ENCODE results near the gene ADAM12. TPM values are rescaled to one million over a fixed set of nuclear protein-coding genes. Genes with fewer than 3 reads are reported as not detected.

The ADAM12 gene
- polyA plus RNA-seq, 4 donors, result 0.45 to 0.87 TPM; not detected in 2

- 81 to 87% (median 84%) methylated on average over 13 of the region's 13 CpGs for WGBS, 3 donors
- no peak for FAIRE-seq
Measured at GRCh38 chr10:126199221-126199998, 188.9 kb downstream of the ADAM12 start.

DNA sequence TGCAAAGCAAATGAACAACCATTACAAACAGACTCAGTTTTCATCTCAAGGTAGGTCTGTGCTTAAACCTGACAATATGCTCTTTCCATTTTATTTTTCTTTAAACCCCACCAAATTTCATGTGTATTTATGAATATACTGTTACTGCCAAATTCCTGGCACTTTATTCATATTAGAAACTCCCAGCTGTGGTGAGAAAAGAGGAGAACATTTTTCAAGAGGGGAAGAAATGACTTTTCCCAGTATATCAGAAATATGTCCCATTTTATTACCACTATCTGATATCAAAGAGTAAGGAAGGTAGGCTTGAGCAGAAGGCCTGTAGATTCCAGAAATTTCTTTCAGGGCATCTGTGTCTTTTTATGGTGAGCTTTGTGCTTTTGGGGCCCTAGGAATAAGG, 189.6 kb downstream of the ADAM12 start:
- no peaks in the 10 kb centered on the region for H3K36me3 ChIP-seq (ENCODE audit: control insufficient read depth in 3 of 3, insufficient read depth in 2 of 3, low read depth in 1 of 3, low read length in 3 of 3)
- FAIRE-seq, result no peak
- H3K4me1 ChIP-seq (ENCODE audit: control insufficient read depth in 3 of 3, insufficient read depth in 2 of 3, low read depth in 1 of 3, low read length in 2 of 3), result no peaks in the 10 kb centered on the region
- H3K4me3 ChIP-seq (ENCODE audit: low read depth in 1 of 3, low read length in 3 of 3), result no peak overlapping the region
- H3K27me3 ChIP-seq (ENCODE audit: control insufficient read depth in 3 of 3, insufficient read depth in 3 of 3, low read length in 3 of 3), result no peaks in the 10 kb centered on the region
- no peak overlapping the region for H3K27ac ChIP-seq (ENCODE audit: low read depth in 1 of 3, low read length in 2 of 3)
- DNase-seq, result no peak
- H3K9me3 ChIP-seq (ENCODE audit: control insufficient read depth in 2 of 2, insufficient read depth in 1 of 2, low read depth in 1 of 2, low read length in 1 of 2), result no peaks in the 10 kb centered on the region

More at GRCh38 chr10:126199221-126199998, 188.9 kb downstream of the ADAM12 start:
- no peak for DNase-seq
- Histone ChIP-seq H3K4me1 (ENCODE audit: control insufficient read depth in 3 of 3, insufficient read depth in 2 of 3, low read depth in 1 of 3, low read length in 2 of 3) (no peaks in the 10 kb centered on the region), H3K4me3 (ENCODE audit: low read depth in 1 of 3, low read length in 3 of 3) (no peak overlapping the region), H3K27me3 (ENCODE audit: control insufficient read depth in 3 of 3, insufficient read depth in 3 of 3, low read length in 3 of 3) (no peaks in the 10 kb centered on the region), H3K9me3 (ENCODE audit: control insufficient read depth in 2 of 2, insufficient read depth in 1 of 2, low read depth in 1 of 2, low read length in 1 of 2) (no peaks in the 10 kb centered on the region), H3K36me3 (ENCODE audit: control insufficient read depth in 3 of 3, insufficient read depth in 2 of 3, low read depth in 1 of 3, low read length in 3 of 3) (no peaks in the 10 kb centered on the region), H3K27ac (ENCODE audit: low read depth in 1 of 3, low read length in 2 of 3) (no peak overlapping the region)

GRCh38 chr10:126197036-126197543, 191.2 kb downstream of the ADAM12 start:
- no peaks in the 10 kb centered on the region for H3K27me3 ChIP-seq (ENCODE audit: control insufficient read depth in 3 of 3, insufficient read depth in 3 of 3, low read length in 3 of 3)
- DNase-seq (no peak), FAIRE-seq (no peak)
- no peak overlapping the region for H3K27ac ChIP-seq (ENCODE audit: low read depth in 1 of 3, low read length in 2 of 3)
- no peak overlapping the region for H3K4me3 ChIP-seq (ENCODE audit: low read depth in 1 of 3, low read length in 3 of 3)
- no peaks in the 10 kb centered on the region for H3K4me1 ChIP-seq (ENCODE audit: control insufficient read depth in 3 of 3, insufficient read depth in 2 of 3, low read depth in 1 of 3, low read length in 2 of 3)
- no peaks in the 10 kb centered on the region for H3K36me3 ChIP-seq (ENCODE audit: control insufficient read depth in 3 of 3, insufficient read depth in 2 of 3, low read depth in 1 of 3, low read length in 3 of 3)
- WGBS, 3 donors, result 66 to 82% (median 70%) methylated on average over 9 of the region's 9 CpGs
- no peaks in the 10 kb centered on the region for H3K9me3 ChIP-seq (ENCODE audit: control insufficient read depth in 2 of 2, insufficient read depth in 1 of 2, low read depth in 1 of 2, low read length in 1 of 2)

- FAIRE-seq (no peak), DNase-seq (no peak)
- H3K27ac ChIP-seq (ENCODE audit: low read depth in 1 of 3, low read length in 2 of 3), result no peak overlapping the region
- H3K27me3 ChIP-seq (ENCODE audit: control insufficient read depth in 3 of 3, insufficient read depth in 3 of 3, low read length in 3 of 3), result no peaks in the 10 kb centered on the region
- no peaks in the 10 kb centered on the region for H3K9me3 ChIP-seq (ENCODE audit: control insufficient read depth in 2 of 2, insufficient read depth in 1 of 2, low read depth in 1 of 2, low read length in 1 of 2)
- H3K4me1 ChIP-seq (ENCODE audit: control insufficient read depth in 3 of 3, insufficient read depth in 2 of 3, low read depth in 1 of 3, low read length in 2 of 3), result no peaks in the 10 kb centered on the region
- H3K4me3 ChIP-seq (ENCODE audit: low read depth in 1 of 3, low read length in 3 of 3), result no peak overlapping the region
- no peaks in the 10 kb centered on the region for H3K36me3 ChIP-seq (ENCODE audit: control insufficient read depth in 3 of 3, insufficient read depth in 2 of 3, low read depth in 1 of 3, low read length in 3 of 3)
- 78 to 87% (median 80%) methylated on average over 3 of the region's 3 CpGs for WGBS, 3 donors
Measured at GRCh38 chr10:126196281-126196680, 192.0 kb downstream of the ADAM12 start.

DNA sequence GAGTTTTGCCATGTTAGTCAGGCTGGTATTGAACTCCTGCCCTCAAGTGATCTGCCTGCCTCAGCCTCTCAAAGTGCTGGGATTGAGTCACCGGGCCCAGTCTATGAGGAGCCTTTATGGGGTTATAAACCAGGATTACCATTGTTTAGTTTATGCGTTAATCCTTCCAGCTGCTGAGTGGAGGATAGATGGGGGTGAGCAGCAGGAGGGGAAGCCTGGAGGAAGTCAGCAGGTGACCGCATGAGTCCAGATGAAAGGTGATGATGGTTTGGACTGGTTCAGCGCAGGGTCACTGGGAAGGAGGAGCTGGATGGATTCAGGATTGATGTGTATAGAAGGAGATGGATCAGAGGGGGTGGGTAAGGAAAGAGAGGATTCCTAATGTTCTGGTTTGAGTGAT, 197.1 kb downstream of the ADAM12 start:
- no peaks in the 10 kb centered on the region for H3K9me3 ChIP-seq (ENCODE audit: control insufficient read depth in 2 of 2, insufficient read depth in 1 of 2, low read depth in 1 of 2, low read length in 1 of 2)
- H3K4me3 ChIP-seq (ENCODE audit: low read depth in 1 of 3, low read length in 3 of 3), result no peak overlapping the region
- DNase-seq, result no peak
- no peak overlapping the region for H3K27ac ChIP-seq (ENCODE audit: low read depth in 1 of 3, low read length in 2 of 3)
- no peak for FAIRE-seq
- no peaks in the 10 kb centered on the region for H3K27me3 ChIP-seq (ENCODE audit: control insufficient read depth in 3 of 3, insufficient read depth in 3 of 3, low read length in 3 of 3)
- no peaks in the 10 kb centered on the region for H3K36me3 ChIP-seq (ENCODE audit: control insufficient read depth in 3 of 3, insufficient read depth in 2 of 3, low read depth in 1 of 3, low read length in 3 of 3)
- H3K4me1 ChIP-seq (ENCODE audit: control insufficient read depth in 3 of 3, insufficient read depth in 2 of 3, low read depth in 1 of 3, low read length in 2 of 3), result no peaks in the 10 kb centered on the region
- WGBS, 3 donors, result 58 to 72% (median 68%) methylated on average over 4 of the region's 4 CpGs

DNA sequence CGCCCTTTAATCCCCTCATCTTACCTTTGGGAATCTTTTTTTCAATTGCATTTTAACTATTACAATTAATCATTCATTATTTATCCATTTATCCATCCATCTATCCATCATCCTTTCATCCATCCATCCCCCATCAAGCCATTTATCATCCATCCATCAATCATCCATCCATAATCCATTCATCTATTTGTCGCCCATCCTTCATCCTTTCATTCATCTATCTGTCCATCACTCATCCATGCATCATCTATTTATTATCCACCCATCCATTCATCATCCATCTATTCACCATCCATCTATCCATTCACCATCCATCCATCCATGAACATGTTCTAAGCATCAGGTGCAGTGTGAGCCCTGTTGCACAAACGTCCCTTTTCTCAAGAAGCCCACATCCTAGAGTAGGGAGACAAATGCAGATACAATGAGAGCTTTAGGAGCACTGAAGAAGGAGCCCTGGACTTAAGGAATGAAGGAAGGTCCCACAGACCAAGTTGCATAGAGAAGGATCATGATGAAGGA, 199.5 kb downstream of the ADAM12 start:
- 61 to 80% (median 73%) methylated on average over 3 of the region's 3 CpGs for WGBS, 3 donors
- H3K4me3 ChIP-seq (ENCODE audit: low read depth in 1 of 3, low read length in 3 of 3), result no peak overlapping the region
- FAIRE-seq (no peak), DNase-seq (no peak)
- no peaks in the 10 kb centered on the region for H3K4me1 ChIP-seq (ENCODE audit: control insufficient read depth in 3 of 3, insufficient read depth in 2 of 3, low read depth in 1 of 3, low read length in 2 of 3)
- no peaks in the 10 kb centered on the region for H3K9me3 ChIP-seq (ENCODE audit: control insufficient read depth in 2 of 2, insufficient read depth in 1 of 2, low read depth in 1 of 2, low read length in 1 of 2)
- no peak overlapping the region for H3K27ac ChIP-seq (ENCODE audit: low read depth in 1 of 3, low read length in 2 of 3)
- no peaks in the 10 kb centered on the region for H3K27me3 ChIP-seq (ENCODE audit: control insufficient read depth in 3 of 3, insufficient read depth in 3 of 3, low read length in 3 of 3)
- H3K36me3 ChIP-seq (ENCODE audit: control insufficient read depth in 3 of 3, insufficient read depth in 2 of 3, low read depth in 1 of 3, low read length in 3 of 3), result no peaks in the 10 kb centered on the region

DNA sequence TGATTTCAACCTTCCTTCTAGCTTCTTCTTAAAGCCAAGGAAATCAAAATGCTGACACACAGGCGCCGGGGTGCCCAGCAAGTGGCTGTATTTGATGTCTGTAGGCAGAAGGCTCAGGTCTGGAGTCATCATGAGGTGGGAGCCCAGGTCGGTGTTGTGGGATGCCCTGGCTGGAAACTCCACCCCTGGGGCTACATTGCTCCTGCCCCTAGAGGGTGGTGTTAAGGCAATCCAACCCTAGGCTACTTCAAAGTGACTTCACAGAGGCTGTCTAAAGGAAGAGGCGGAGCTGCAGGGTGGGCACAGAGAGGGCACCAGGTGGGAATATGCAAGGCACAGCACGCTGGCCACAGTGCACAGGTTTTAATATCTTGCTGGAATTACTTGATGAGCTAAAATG, 200.9 kb downstream of the ADAM12 start:
- Histone ChIP-seq H3K9me3 (ENCODE audit: control insufficient read depth in 2 of 2, insufficient read depth in 1 of 2, low read depth in 1 of 2, low read length in 1 of 2) (no peaks in the 10 kb centered on the region), H3K4me3 (ENCODE audit: low read depth in 1 of 3, low read length in 3 of 3) (no peak overlapping the region), H3K27me3 (ENCODE audit: control insufficient read depth in 3 of 3, insufficient read depth in 3 of 3, low read length in 3 of 3) (no peaks in the 10 kb centered on the region), H3K4me1 (ENCODE audit: control insufficient read depth in 3 of 3, insufficient read depth in 2 of 3, low read depth in 1 of 3, low read length in 2 of 3) (no peaks in the 10 kb centered on the region), H3K27ac (ENCODE audit: low read depth in 1 of 3, low read length in 2 of 3) (no peak overlapping the region), H3K36me3 (ENCODE audit: control insufficient read depth in 3 of 3, insufficient read depth in 2 of 3, low read depth in 1 of 3, low read length in 3 of 3) (no peaks in the 10 kb centered on the region)
- FAIRE-seq (no peak), DNase-seq (no peak)
- 62 to 79% (median 67%) methylated on average over 5 of the region's 5 CpGs for WGBS, 3 donors

DNA sequence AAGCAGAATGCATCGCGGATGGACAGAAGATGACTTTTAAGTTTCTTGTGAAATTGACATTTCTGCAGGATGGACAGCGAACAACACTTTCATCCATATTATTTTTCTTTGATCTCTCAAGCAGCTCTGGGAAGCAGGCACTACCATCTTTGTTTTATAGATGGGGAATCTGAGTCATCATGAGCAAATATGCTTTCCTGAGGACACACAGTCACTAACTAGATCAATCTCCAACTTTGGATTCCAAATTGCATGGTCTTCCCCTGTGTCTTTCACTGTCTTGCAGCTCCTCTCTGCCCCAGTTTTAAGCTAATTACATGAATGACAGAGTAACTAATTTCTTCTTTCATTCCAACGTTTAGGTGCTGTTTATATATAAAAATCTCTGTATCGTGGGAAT, 201.5 kb downstream of the ADAM12 start:
- H3K27me3 ChIP-seq (ENCODE audit: control insufficient read depth in 3 of 3, insufficient read depth in 3 of 3, low read length in 3 of 3), result no peaks in the 10 kb centered on the region
- 85 to 86% (median 85%) methylated on average over 5 of the region's 5 CpGs for whole genome bisulfite sequencing, 3 donors
- H3K36me3 ChIP-seq (ENCODE audit: control insufficient read depth in 3 of 3, insufficient read depth in 2 of 3, low read depth in 1 of 3, low read length in 3 of 3), result no peaks in the 10 kb centered on the region
- DNase-seq, result no peak
- H3K27ac ChIP-seq (ENCODE audit: low read depth in 1 of 3, low read length in 2 of 3), result no peak overlapping the region
- H3K4me1 ChIP-seq (ENCODE audit: control insufficient read depth in 3 of 3, insufficient read depth in 2 of 3, low read depth in 1 of 3, low read length in 2 of 3), result no peaks in the 10 kb centered on the region
- no peak overlapping the region for H3K4me3 ChIP-seq (ENCODE audit: low read depth in 1 of 3, low read length in 3 of 3)
- FAIRE-seq, result no peak
- H3K9me3 ChIP-seq (ENCODE audit: control insufficient read depth in 2 of 2, insufficient read depth in 1 of 2, low read depth in 1 of 2, low read length in 1 of 2), result no peaks in the 10 kb centered on the region
